Activated CD8-positive, alpha-beta memory T cell treated with anti-CD3 and anti-CD28 coated beads, Interleukin-2, amount 10 ng/mL, durations not matched to agents 7 days and 5 days (primary cell): ENCODE data around the gene CDH4. TPM values are rescaled to one million over a fixed set of nuclear protein-coding genes. Genes with fewer than 3 reads are reported as not detected.

Experiments
- ATAC-seq: fragments of 150-1000 bp; cut with Tn5 transposase; one replicate; pipeline ENCODE4 v1.10.0; 2021; ENCODE audit warnings: moderate library complexity
- CTCF ChIA-PET: fragments of 350-600 bp; sonication (Branson Sonifier 250); formaldehyde crosslinking; loops from one replicate; lab custom pipeline; 2021; ENCODE audit warnings: antibody characterized with exemption; lab: Charles Lee
- DNase-seq: peaks from one replicate; pipeline ENCODE4 v3.0.0-alpha.2; 2020
- H3K27ac Mint-ChIP-seq: one replicate; pipeline ENCODE4 v1.8.0; 2021; ENCODE audit warnings: mild to moderate bottlenecking, mixed read lengths
- H3K27me3 Mint-ChIP-seq: one replicate; pipeline ENCODE4 v1.8.0; 2021; ENCODE audit warnings: mixed read lengths
- H3K36me3 Mint-ChIP-seq: one replicate; pipeline ENCODE4 v1.8.0; 2021; ENCODE audit warnings: mild to moderate bottlenecking, mixed read lengths
- H3K4me1 Mint-ChIP-seq: one replicate; pipeline ENCODE4 v1.8.0; 2021; ENCODE audit warnings: mixed read lengths
- H3K4me3 Mint-ChIP-seq: one replicate; pipeline ENCODE4 v1.8.0; 2021; ENCODE audit warnings: mild to moderate bottlenecking, moderate library complexity, mixed read lengths
- H3K9me3 Mint-ChIP-seq: one replicate; pipeline ENCODE4 v1.8.0; 2022; ENCODE audit warnings: low read depth, mixed read lengths
- total RNA-seq, 2 experiments: library from RNA; stranded (reverse); gene quantifications; one replicate each; pipeline ENCODE4 v1.2.3, GENCODE V29; 2021

Gene CDH4
- total RNA-seq, 2 experiments from 2014 or later, result 0.02 TPM; not detected in 1

- Mint-ChIP-seq H3K27me3 (no peaks in the 10 kb centered on the region), H3K27ac (no peak overlapping the region), H3K9me3 (no peaks in the 10 kb centered on the region), H3K4me1 (no peaks in the 10 kb centered on the region), H3K4me3 (no peak overlapping the region), H3K36me3 (no peaks in the 10 kb centered on the region)
- DNase-seq (no peak), ATAC-seq (no peak)
- CTCF ChIA-PET, result no interaction called here
Observed at GRCh38 chr20:61730631-61731362, 478.7 kb downstream of the CDH4 start.

GRCh38 chr20:61731363-61732181 is 479.5 kb downstream of the CDH4 start:
- DNase-seq (no peak), ATAC-seq (no peak)
- H3K27ac Mint-ChIP-seq, result no peak overlapping the region
- CTCF ChIA-PET, result no interaction called here
- no peaks in the 10 kb centered on the region for H3K4me1 Mint-ChIP-seq
- H3K4me3 Mint-ChIP-seq, result no peak overlapping the region
- H3K9me3 Mint-ChIP-seq, result no peaks in the 10 kb centered on the region
- no peaks in the 10 kb centered on the region for H3K36me3 Mint-ChIP-seq
- H3K27me3 Mint-ChIP-seq, result peaks cover 3% of the 10 kb centered on the region

- H3K4me1 Mint-ChIP-seq, result no peaks in the 10 kb centered on the region
- peaks cover 3% of the 10 kb centered on the region for H3K27me3 Mint-ChIP-seq
- H3K9me3 Mint-ChIP-seq, result no peaks in the 10 kb centered on the region
- no peak overlapping the region for H3K27ac Mint-ChIP-seq
- CTCF ChIA-PET, result no interaction called here
- H3K4me3 Mint-ChIP-seq, result no peak overlapping the region
- no peaks in the 10 kb centered on the region for H3K36me3 Mint-ChIP-seq
- no peak for DNase-seq
- no peak for ATAC-seq
Observed at GRCh38 chr20:61732511-61733210, 480.6 kb downstream of the CDH4 start.

GRCh38 chr20:61733216-61733615 is 481.2 kb downstream of the CDH4 start:
- no peak overlapping the region for H3K27ac Mint-ChIP-seq
- H3K27me3 Mint-ChIP-seq, result peaks cover 3% of the 10 kb centered on the region
- DNase-seq (no peak), ATAC-seq (no peak)
- CTCF ChIA-PET, result no interaction called here
- no peaks in the 10 kb centered on the region for H3K4me1 Mint-ChIP-seq
- no peak overlapping the region for H3K4me3 Mint-ChIP-seq
- H3K9me3 Mint-ChIP-seq, result no peaks in the 10 kb centered on the region
- no peaks in the 10 kb centered on the region for H3K36me3 Mint-ChIP-seq

- Mint-ChIP-seq H3K36me3 (no peaks in the 10 kb centered on the region), H3K4me3 (no peak overlapping the region), H3K27me3 (peaks cover 3% of the 10 kb centered on the region), H3K9me3 (no peaks in the 10 kb centered on the region), H3K4me1 (no peaks in the 10 kb centered on the region), H3K27ac (no peak overlapping the region)
- CTCF ChIA-PET, result no interaction called here
- DNase-seq, result no peak
- no peak for ATAC-seq
Observed at GRCh38 chr20:61733891-61734732, 482.1 kb downstream of the CDH4 start.

- ATAC-seq, result no peak
- CTCF ChIA-PET, result no interaction called here
Observed at GRCh38 chr20:61734733-61735502, 482.9 kb downstream of the CDH4 start.

GRCh38 chr20:61735503-61735785 is 483.4 kb downstream of the CDH4 start:
- H3K27ac Mint-ChIP-seq, result no peak overlapping the region
- no peak for DNase-seq
- CTCF ChIA-PET, result no interaction called here
- no peaks in the 10 kb centered on the region for H3K36me3 Mint-ChIP-seq
- H3K4me3 Mint-ChIP-seq, result no peak overlapping the region
- H3K4me1 Mint-ChIP-seq, result no peaks in the 10 kb centered on the region
- no peaks in the 10 kb centered on the region for H3K9me3 Mint-ChIP-seq
- peaks cover 3% of the 10 kb centered on the region for H3K27me3 Mint-ChIP-seq
- ATAC-seq, result no peak

More at GRCh38 chr20:61734733-61735502, 482.9 kb downstream of the CDH4 start:
- peaks cover 3% of the 10 kb centered on the region for H3K27me3 Mint-ChIP-seq
- H3K4me3 Mint-ChIP-seq, result no peak overlapping the region
- H3K36me3 Mint-ChIP-seq, result no peaks in the 10 kb centered on the region
- H3K4me1 Mint-ChIP-seq, result no peaks in the 10 kb centered on the region
- no peaks in the 10 kb centered on the region for H3K9me3 Mint-ChIP-seq
- DNase-seq, result no peak
- no peak overlapping the region for H3K27ac Mint-ChIP-seq

- H3K27ac Mint-ChIP-seq, result no peak overlapping the region
- no peaks in the 10 kb centered on the region for H3K36me3 Mint-ChIP-seq
- H3K9me3 Mint-ChIP-seq, result no peaks in the 10 kb centered on the region
- DNase-seq (no peak), ATAC-seq (no peak)
- CTCF ChIA-PET, result no interaction called here
- H3K4me1 Mint-ChIP-seq, result no peaks in the 10 kb centered on the region
- H3K27me3 Mint-ChIP-seq, result peaks cover 3% of the 10 kb centered on the region
- no peak overlapping the region for H3K4me3 Mint-ChIP-seq
Observed at GRCh38 chr20:61736001-61736635, 484.1 kb downstream of the CDH4 start.

- Mint-ChIP-seq H3K4me1 (no peaks in the 10 kb centered on the region), H3K4me3 (no peak overlapping the region), H3K9me3 (no peaks in the 10 kb centered on the region), H3K27ac (no peak overlapping the region), H3K27me3 (peaks cover 3% of the 10 kb centered on the region), H3K36me3 (no peaks in the 10 kb centered on the region)
- ATAC-seq (no peak), DNase-seq (no peak)
- CTCF ChIA-PET, result no interaction called here
Observed at GRCh38 chr20:61736751-61737310, 484.8 kb downstream of the CDH4 start.

GRCh38 chr20:61737346-61737745 is 485.3 kb downstream of the CDH4 start:
- no peak for ATAC-seq
- Mint-ChIP-seq H3K4me1 (no peaks in the 10 kb centered on the region), H3K36me3 (no peaks in the 10 kb centered on the region), H3K27me3 (peaks cover 3% of the 10 kb centered on the region), H3K27ac (no peak overlapping the region), H3K4me3 (no peak overlapping the region), H3K9me3 (no peaks in the 10 kb centered on the region)
- DNase-seq, result no peak
- CTCF ChIA-PET, result no interaction called here

GRCh38 chr20:61737812-61738443 is 485.9 kb downstream of the CDH4 start:
- Mint-ChIP-seq H3K36me3 (no peaks in the 10 kb centered on the region), H3K4me3 (no peak overlapping the region), H3K27ac (no peak overlapping the region), H3K4me1 (no peaks in the 10 kb centered on the region), H3K9me3 (no peaks in the 10 kb centered on the region), H3K27me3 (peaks cover 3% of the 10 kb centered on the region)
- no peak for DNase-seq
- ATAC-seq, result no peak
- CTCF ChIA-PET, result no interaction called here

GRCh38 chr20:61738601-61739069 is 486.6 kb downstream of the CDH4 start:
- no peak overlapping the region for H3K4me3 Mint-ChIP-seq
- CTCF ChIA-PET, result no interaction called here
- DNase-seq (no peak), ATAC-seq (no peak)
- H3K4me1 Mint-ChIP-seq, result no peaks in the 10 kb centered on the region
- peaks cover 3% of the 10 kb centered on the region for H3K27me3 Mint-ChIP-seq
- no peaks in the 10 kb centered on the region for H3K9me3 Mint-ChIP-seq
- H3K27ac Mint-ChIP-seq, result no peak overlapping the region
- H3K36me3 Mint-ChIP-seq, result no peaks in the 10 kb centered on the region
